VCaP (cell line): ENCODE results near the gene TMEM131.
A peak's percentile ranks its signal among the peaks of the same experiment; 100 is the strongest.

ENCODE experiments used
- H3K27ac ChIP-seq: fragments of 450-650 bp; 2 replicates; pipeline ENCODE4 v1.5.1; 2017
- TF ChIP-seq, protein P1 (sequence below): fragments of 450-650 bp; conservative IDR thresholded peaks from 2 replicates; pipeline ENCODE4 v1.5.1; 2017; ENCODE audit warnings: mild to moderate bottlenecking, moderate library complexity

The TMEM131 gene

DNA sequence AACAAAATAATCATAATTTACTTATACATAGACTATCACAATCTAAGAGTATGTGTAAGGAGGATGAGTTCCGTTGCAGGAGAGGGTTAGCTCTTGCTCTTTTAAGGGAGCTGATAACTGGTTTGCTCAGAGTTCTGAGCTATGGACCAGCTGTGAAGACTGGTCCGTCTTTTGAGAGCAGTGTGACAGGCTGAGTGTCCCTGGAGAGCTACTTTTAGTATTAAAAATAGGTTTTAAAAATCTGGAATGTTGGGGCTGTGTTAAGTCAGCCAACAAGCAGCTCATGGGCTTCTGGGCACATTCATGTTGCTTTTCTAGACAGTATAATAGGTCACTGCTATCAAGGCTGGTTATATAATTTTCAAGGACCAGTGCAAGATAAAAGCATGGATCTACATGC is 41.5 kb upstream of the TMEM131 start:
- TF ChIP-seq, protein P1, sequence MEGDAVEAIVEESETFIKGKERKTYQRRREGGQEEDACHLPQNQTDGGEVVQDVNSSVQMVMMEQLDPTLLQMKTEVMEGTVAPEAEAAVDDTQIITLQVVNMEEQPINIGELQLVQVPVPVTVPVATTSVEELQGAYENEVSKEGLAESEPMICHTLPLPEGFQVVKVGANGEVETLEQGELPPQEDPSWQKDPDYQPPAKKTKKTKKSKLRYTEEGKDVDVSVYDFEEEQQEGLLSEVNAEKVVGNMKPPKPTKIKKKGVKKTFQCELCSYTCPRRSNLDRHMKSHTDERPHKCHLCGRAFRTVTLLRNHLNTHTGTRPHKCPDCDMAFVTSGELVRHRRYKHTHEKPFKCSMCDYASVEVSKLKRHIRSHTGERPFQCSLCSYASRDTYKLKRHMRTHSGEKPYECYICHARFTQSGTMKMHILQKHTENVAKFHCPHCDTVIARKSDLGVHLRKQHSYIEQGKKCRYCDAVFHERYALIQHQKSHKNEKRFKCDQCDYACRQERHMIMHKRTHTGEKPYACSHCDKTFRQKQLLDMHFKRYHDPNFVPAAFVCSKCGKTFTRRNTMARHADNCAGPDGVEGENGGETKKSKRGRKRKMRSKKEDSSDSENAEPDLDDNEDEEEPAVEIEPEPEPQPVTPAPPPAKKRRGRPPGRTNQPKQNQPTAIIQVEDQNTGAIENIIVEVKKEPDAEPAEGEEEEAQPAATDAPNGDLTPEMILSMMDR = no peak
- H3K27ac ChIP-seq = peak overlapping the region; percentile 44; the same call in 1 of the 2 replicates

DNA sequence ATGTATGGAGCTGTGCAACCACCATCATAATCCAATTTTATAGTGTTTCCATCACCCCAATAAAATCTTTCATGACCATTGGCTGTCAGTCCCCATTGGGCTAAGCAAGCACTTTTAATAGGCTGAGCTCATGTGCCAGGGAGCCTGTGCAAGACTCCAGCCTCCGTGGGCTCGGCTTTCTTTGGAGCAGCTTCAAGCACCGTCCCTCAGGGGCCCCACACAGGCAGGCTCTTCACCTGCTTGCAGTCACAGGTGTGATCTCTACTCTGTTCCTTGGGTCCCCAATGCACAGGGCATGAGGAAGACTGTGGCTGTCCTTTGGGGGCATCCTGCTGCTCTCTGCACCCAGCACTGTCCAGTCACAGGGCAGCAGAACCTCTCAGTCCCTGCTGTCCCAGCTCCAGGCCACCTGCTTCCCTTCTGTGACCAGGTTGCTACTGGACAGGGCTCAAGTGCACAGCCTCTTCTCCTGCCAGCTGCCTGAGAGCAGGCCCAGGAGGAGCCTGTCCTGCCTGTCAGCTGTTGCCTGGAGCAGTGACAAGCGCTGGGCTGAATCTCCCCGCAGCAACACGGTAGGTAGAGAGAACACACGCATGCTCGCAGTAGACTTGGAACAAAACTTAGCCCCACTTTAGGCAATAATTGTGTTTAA is 40.7 kb upstream of the TMEM131 start:
- TF ChIP-seq, protein P1 = no peak

DNA sequence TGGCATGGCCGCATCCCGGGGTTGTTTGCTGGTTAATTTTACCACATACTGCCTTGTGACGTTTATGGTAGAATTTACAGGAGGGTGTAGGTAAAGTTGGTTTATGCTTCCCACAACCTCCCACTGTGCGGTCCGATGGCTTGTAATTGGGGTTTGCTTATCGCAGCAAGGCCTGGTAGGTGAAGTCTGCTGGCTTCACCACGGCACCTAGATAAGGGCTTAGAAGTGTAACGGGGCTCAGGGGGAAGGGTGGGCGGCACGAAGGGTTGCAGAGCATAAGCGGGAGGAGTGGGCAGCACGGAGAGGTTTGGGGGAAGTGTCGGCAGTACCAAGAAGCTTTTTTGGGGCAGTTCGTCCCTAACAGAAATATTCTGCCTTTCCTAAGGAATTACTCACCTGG is 39.0 kb upstream of the TMEM131 start:
- H3K27ac ChIP-seq = no peak overlapping the region
- TF ChIP-seq, protein P1 = no peak

More for the DNA sequence above, 40.7 kb upstream of the TMEM131 start:
- peak overlapping the region; percentile 44; the same call in 1 of the 2 replicates for H3K27ac ChIP-seq

DNA sequence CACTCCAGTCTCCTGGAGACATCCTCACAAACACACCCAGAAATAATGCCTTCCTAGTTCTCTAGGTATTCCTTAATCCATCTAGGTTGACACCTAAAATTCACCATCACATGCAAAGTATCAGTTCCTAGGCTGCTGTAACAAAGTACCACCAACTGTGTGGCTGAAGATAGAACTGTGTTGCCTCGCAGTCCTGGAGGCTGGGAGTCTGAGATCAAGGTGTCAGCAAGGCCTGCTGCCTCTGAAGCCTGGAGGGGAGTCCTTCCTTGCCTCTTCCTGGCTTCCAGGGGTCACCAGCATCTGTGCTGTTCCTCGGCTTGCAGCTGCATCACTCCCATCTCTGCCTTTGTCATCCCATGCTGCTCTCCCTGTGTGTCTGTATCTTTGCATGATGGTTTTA is 36.3 kb upstream of the TMEM131 start:
- TF ChIP-seq, protein P1 = no peak
- H3K27ac ChIP-seq = no peak overlapping the region

DNA sequence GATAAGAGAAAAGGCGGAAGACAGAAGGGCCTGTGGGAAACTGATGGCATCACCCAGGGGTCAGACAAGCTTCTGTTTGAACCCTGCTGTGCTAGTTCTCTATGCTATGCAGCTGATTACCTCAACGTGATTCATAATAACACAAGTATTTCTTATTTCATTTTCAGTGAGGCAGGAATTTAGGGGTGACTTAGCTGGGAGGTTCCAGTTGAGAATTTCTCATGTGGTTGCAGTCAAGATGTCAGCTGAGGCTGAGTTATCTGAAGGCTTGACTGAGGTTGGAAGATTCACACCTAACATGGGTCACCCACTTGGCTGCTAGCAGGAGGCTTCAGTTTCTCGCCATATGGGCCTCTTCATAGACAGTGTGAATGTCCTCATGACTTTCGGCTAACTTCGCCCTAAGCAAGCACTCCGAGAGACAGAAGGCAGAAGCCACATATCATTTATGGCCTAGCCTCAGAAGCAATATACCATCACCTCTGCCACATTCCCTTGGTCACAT is 34.0 kb upstream of the TMEM131 start:
- TF ChIP-seq, protein P1 = no peak

DNA sequence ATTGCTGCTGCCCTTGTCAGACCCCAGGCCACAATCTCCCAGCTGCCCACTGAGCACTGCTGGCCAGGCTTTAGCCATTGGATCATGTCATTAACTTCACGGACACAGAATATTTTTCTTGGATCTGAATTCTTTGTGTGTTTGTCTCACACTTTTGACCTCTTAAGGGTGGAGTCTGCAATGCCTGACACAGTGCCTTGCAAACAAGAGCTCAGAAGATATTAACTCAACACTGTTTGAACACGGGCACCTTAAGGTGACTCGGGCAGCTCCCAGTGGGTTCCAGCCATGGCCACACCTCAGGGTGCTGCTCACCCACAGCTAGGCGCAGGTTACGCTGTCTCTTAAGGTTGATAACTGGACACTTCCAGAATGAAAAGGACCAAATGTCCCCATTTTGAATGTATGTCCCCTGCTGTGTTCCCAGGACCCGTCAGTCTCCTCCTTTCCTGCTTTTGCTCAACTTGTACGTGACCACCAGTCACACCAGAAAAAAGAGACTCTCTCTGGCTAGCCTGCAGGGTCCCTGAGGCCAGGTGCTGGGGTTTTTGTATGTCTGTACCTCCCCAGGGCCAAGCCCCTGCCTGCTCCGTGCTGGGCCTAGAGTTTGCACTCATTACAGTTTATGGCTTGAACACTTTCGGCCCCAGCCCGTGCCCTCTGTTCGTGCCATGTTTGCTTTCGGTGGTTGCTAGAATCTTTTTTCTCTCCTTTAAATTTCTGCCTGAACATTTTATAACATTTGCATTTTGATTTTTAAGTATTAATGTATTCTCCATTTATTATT is 33.4 kb upstream of the TMEM131 start:
- no peak overlapping the region for H3K27ac ChIP-seq
- TF ChIP-seq, protein P1 = no peak

More for the DNA sequence above, 34.0 kb upstream of the TMEM131 start:
- no peak overlapping the region for H3K27ac ChIP-seq

DNA sequence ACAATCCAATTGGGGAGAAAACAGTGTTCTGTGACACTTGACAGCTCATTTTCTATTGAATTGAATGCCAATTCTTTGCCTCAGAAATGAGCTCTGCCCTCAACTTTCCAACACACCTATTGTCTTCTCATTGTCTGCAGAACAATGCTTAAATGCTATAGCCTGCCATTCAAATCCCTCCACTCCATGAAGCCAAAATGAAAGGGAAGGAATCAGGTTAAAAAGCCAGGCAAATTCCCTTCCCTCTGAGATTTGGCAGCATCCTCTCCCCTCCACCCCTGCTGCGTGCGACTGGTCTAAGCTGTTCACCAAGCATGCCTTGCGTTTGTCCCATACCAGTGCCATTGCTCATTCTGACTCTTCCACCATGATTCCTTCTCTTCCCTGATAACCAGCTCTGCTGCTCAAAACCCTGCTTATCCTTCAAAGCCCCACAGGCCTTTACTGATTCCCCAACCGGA is 32.4 kb upstream of the TMEM131 start:
- H3K27ac ChIP-seq = no peak overlapping the region
- TF ChIP-seq, protein P1 = no peak
